ENCODE results near the gene ICAM1. TPM values are rescaled to one million over a fixed set of nuclear protein-coding genes. Genes with fewer than 3 reads are reported as not detected.

Gene ICAM1
- total and polyA plus RNA-seq, 2 of the 8 experiments (the other 6 are each of a cell fraction or from before 2014, with no cell fraction given), result 4.0 to 9.4 TPM

DNA sequence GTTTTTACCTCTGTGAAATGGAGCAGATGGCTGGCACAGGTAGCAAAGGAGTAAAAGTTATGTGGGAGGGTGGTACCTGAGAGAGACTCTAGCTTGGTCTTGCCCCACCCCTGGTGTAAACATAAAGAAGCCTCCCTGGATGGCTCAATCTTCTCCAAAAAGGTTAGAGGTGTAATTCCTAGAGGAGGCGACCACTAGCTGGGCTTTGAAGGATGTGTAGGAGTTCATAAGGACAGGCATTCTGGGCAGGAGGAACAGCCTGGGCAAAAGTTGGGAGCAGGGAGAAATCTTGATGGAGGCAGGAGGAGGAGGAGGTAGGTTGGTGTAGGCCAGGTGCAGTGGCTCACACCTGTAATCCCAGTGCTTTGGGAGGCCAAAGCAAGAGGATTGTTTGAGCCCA lies 8.0 kb downstream of the ICAM1 start (continued):
- TF ChIP-seq, protein P1, sequence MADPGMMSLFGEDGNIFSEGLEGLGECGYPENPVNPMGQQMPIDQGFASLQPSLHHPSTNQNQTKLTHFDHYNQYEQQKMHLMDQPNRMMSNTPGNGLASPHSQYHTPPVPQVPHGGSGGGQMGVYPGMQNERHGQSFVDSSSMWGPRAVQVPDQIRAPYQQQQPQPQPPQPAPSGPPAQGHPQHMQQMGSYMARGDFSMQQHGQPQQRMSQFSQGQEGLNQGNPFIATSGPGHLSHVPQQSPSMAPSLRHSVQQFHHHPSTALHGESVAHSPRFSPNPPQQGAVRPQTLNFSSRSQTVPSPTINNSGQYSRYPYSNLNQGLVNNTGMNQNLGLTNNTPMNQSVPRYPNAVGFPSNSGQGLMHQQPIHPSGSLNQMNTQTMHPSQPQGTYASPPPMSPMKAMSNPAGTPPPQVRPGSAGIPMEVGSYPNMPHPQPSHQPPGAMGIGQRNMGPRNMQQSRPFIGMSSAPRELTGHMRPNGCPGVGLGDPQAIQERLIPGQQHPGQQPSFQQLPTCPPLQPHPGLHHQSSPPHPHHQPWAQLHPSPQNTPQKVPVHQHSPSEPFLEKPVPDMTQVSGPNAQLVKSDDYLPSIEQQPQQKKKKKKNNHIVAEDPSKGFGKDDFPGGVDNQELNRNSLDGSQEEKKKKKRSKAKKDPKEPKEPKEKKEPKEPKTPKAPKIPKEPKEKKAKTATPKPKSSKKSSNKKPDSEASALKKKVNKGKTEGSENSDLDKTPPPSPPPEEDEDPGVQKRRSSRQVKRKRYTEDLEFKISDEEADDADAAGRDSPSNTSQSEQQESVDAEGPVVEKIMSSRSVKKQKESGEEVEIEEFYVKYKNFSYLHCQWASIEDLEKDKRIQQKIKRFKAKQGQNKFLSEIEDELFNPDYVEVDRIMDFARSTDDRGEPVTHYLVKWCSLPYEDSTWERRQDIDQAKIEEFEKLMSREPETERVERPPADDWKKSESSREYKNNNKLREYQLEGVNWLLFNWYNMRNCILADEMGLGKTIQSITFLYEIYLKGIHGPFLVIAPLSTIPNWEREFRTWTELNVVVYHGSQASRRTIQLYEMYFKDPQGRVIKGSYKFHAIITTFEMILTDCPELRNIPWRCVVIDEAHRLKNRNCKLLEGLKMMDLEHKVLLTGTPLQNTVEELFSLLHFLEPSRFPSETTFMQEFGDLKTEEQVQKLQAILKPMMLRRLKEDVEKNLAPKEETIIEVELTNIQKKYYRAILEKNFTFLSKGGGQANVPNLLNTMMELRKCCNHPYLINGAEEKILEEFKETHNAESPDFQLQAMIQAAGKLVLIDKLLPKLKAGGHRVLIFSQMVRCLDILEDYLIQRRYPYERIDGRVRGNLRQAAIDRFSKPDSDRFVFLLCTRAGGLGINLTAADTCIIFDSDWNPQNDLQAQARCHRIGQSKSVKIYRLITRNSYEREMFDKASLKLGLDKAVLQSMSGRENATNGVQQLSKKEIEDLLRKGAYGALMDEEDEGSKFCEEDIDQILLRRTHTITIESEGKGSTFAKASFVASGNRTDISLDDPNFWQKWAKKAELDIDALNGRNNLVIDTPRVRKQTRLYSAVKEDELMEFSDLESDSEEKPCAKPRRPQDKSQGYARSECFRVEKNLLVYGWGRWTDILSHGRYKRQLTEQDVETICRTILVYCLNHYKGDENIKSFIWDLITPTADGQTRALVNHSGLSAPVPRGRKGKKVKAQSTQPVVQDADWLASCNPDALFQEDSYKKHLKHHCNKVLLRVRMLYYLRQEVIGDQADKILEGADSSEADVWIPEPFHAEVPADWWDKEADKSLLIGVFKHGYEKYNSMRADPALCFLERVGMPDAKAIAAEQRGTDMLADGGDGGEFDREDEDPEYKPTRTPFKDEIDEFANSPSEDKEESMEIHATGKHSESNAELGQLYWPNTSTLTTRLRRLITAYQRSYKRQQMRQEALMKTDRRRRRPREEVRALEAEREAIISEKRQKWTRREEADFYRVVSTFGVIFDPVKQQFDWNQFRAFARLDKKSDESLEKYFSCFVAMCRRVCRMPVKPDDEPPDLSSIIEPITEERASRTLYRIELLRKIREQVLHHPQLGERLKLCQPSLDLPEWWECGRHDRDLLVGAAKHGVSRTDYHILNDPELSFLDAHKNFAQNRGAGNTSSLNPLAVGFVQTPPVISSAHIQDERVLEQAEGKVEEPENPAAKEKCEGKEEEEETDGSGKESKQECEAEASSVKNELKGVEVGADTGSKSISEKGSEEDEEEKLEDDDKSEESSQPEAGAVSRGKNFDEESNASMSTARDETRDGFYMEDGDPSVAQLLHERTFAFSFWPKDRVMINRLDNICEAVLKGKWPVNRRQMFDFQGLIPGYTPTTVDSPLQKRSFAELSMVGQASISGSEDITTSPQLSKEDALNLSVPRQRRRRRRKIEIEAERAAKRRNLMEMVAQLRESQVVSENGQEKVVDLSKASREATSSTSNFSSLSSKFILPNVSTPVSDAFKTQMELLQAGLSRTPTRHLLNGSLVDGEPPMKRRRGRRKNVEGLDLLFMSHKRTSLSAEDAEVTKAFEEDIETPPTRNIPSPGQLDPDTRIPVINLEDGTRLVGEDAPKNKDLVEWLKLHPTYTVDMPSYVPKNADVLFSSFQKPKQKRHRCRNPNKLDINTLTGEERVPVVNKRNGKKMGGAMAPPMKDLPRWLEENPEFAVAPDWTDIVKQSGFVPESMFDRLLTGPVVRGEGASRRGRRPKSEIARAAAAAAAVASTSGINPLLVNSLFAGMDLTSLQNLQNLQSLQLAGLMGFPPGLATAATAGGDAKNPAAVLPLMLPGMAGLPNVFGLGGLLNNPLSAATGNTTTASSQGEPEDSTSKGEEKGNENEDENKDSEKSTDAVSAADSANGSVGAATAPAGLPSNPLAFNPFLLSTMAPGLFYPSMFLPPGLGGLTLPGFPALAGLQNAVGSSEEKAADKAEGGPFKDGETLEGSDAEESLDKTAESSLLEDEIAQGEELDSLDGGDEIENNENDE (IDR thresholded peaks at IDR 0.05; ENCODE audit: insufficient replicate concordance, low read length), result no peak
- TF ChIP-seq CREB1 (IDR thresholded peaks at IDR 0.05) (no peak), EZH2 (IDR thresholded peaks at IDR 0.05; ENCODE audit: low read depth, low read length, severe bottlenecking) (no peak), SIN3A (conservative IDR thresholded peaks at IDR 0.05 in 1 of 2, IDR thresholded peaks at IDR 0.05 in 1 of 2; ENCODE audit: low read depth in 1 of 2, low read length in 2 of 2) (no peak), CTBP2 (IDR thresholded peaks at IDR 0.05; ENCODE audit: borderline replicate concordance, insufficient read depth, insufficient read length, low read length) (no peak), SP4 (IDR thresholded peaks at IDR 0.05; ENCODE audit: low read length) (no peak)
- TF ChIP-seq, protein P2, sequence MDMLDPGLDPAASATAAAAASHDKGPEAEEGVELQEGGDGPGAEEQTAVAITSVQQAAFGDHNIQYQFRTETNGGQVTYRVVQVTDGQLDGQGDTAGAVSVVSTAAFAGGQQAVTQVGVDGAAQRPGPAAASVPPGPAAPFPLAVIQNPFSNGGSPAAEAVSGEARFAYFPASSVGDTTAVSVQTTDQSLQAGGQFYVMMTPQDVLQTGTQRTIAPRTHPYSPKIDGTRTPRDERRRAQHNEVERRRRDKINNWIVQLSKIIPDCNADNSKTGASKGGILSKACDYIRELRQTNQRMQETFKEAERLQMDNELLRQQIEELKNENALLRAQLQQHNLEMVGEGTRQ (IDR thresholded peaks at IDR 0.05; ENCODE audit: low read length), result no peak

Measured in H1 (cell line).